GM12878 (cell line): ENCODE data around the gene NUCB1. TPM values are rescaled to one million over a fixed set of nuclear protein-coding genes. Genes with fewer than 3 reads are reported as not detected.

Experiments
- ATAC-seq: fragments of 200-7000 bp; cut with Tn5 transposase; 3 replicates; pipeline ENCODE4 v1.9.1; 2020; ENCODE audit warnings: mild to moderate bottlenecking, moderate library complexity
- BruUV-seq: library from RNA; stranded (reverse); fragments of 400-500 nt; replicated peaks from 2 replicates; lab custom pipeline; 2021; lab: Mats Ljungman, UMichigan
- CTCF ChIA-PET: fragments of 300-600 bp; sonication (Branson Sonifier 250); formaldehyde crosslinking; extraction: SDS; loops from one replicate; lab custom pipeline; 2021; ENCODE audit warnings: inconsistent platforms; lab: Yijun Ruan, JAX
- POLR2A ChIA-PET: fragments of 350-600 bp; formaldehyde crosslinking; extraction: SDS; loops from one replicate; lab custom pipeline; 2021; ENCODE audit warnings: inconsistent platforms; lab: Charles Lee
- RAD21 ChIA-PET: fragments of 300-600 bp; sonication (Branson Sonifier 250); formaldehyde crosslinking; loops from one replicate; lab custom pipeline; 2023; ENCODE audit warnings: antibody characterized with exemption; ENCODE audit not compliant: unreplicated experiment; lab: Charles Lee
- SMC1A ChIA-PET: fragments of 300-600 bp; sonication (Branson Sonifier 250); formaldehyde crosslinking; loops from one replicate; lab custom pipeline; 2023; ENCODE audit not compliant: unreplicated experiment, uncharacterized antibody; lab: Charles Lee
- DNase-seq: peaks from one replicate; pipeline ENCODE4 v3.0.0-alpha.2; 2011; ENCODE audit warnings: low read depth, low spot score
- FAIRE-seq: peaks from 3 replicates; lab custom pipeline; 2011; peaks lifted over from hg19 to GRCh38; lab: Jason Lieb, UNC
- H2AFZ ChIP-seq: 2 replicates; pipeline ENCODE4 v1.6.0; 2011; ENCODE audit warnings: low read depth, low read length, control low read depth; ENCODE audit not compliant: control insufficient read depth
- H3K27ac ChIP-seq: 2 replicates; pipeline ENCODE4 v1.5.1; 2011; ENCODE audit warnings: control low read depth; ENCODE audit not compliant: control insufficient read depth, insufficient read depth
- H3K27me3 ChIP-seq, 2 experiments: replicated peaks in 1 of 2; 2 replicates each; pipeline versions ENCODE4 v1.6.0 to v1.6.1; 2011; ENCODE audit warnings: low read length in 1 of 2; ENCODE audit not compliant: control insufficient read depth in 2 of 2, insufficient read depth in 2 of 2
- H3K36me3 ChIP-seq, 2 experiments: 2 replicates each; pipeline ENCODE4 v1.5.1; 2011; ENCODE audit warnings: low read length in 1 of 2; ENCODE audit not compliant: control insufficient read depth in 2 of 2, insufficient read depth in 2 of 2
- H3K4me1 ChIP-seq: 2 replicates; pipeline ENCODE4 v1.6.1; 2011; ENCODE audit warnings: mild to moderate bottlenecking, low read length, moderate library complexity, mixed read lengths; ENCODE audit not compliant: control insufficient read depth, insufficient read depth
- H3K4me2 ChIP-seq: 2 replicates; pipeline ENCODE4 v1.6.0; 2011; ENCODE audit warnings: control low read depth; ENCODE audit not compliant: control insufficient read depth, insufficient read depth
- H3K4me3 ChIP-seq: fragments of 200-600 bp; sonication (generic); 2 replicates; pipeline ENCODE4 v1.5.1; 2016
- H3K79me2 ChIP-seq: 2 replicates; pipeline ENCODE4 v1.6.0; 2011; ENCODE audit warnings: low read length; ENCODE audit not compliant: control insufficient read depth, insufficient read depth
- H3K9ac ChIP-seq: 2 replicates; pipeline ENCODE4 v1.8.0; 2011; ENCODE audit warnings: low read length, control low read depth, mixed read lengths; ENCODE audit not compliant: control insufficient read depth, insufficient read depth
- H3K9me3 ChIP-seq: replicated peaks from 3 replicates; pipeline ENCODE4 v1.5.1; 2011; ENCODE audit warnings: mild to moderate bottlenecking, low read length; ENCODE audit not compliant: control insufficient read depth, insufficient read depth
- H4K20me1 ChIP-seq: 2 replicates; pipeline ENCODE4 v1.6.0; 2011; ENCODE audit not compliant: control insufficient read depth, insufficient read depth
- CBX5 ChIP-seq: sonication (generic); IDR thresholded peaks from 2 replicates; pipeline ENCODE4 v1.6.1; 2016; ENCODE audit warnings: low read depth, moderate library complexity, mild to moderate bottlenecking, inconsistent platforms
- CHD2 ChIP-seq: IDR thresholded peaks from 2 replicates; pipeline ENCODE4 v1.6.1; 2011; ENCODE audit warnings: low read depth, low read length, improper control_type of control experiment, borderline replicate concordance
- EZH2 ChIP-seq: IDR thresholded peaks from 2 replicates; pipeline ENCODE4 v1.6.1; 2012; ENCODE audit warnings: low read depth, mild to moderate bottlenecking, control low read depth, inconsistent platforms, low read length, borderline replicate concordance; ENCODE audit not compliant: control insufficient read depth
- FOXM1 ChIP-seq: IDR thresholded peaks from 2 replicates; pipeline ENCODE4 v1.6.1; 2012; ENCODE audit warnings: low read depth, mild to moderate bottlenecking, inconsistent platforms, low read length, moderate library complexity
- IRF4 ChIP-seq: IDR thresholded peaks from 2 replicates; pipeline ENCODE4 v1.6.1; 2011; ENCODE audit warnings: low read depth, low read length
- NFYB ChIP-seq: IDR thresholded peaks from 2 replicates; pipeline ENCODE4 v1.6.1; 2011; ENCODE audit warnings: low read depth, mild to moderate bottlenecking, low read length, improper control_type of control experiment, moderate library complexity; ENCODE audit not compliant: insufficient read depth
- PRDM15 ChIP-seq: fragments of 450-650 bp; formaldehyde crosslinking; IDR thresholded peaks from 2 replicates; pipeline ENCODE4 v1.4.0; 2020; ENCODE audit warnings: mild to moderate bottlenecking, moderate library complexity
- RELA ChIP-seq: fragments of 450-650 bp; IDR thresholded peaks from 2 replicates; pipeline ENCODE4 v1.8.0; 2014; ENCODE audit warnings: borderline replicate concordance; ENCODE audit not compliant: partially characterized antibody
- SKIL ChIP-seq: fragments of 450-650 bp; IDR thresholded peaks from 2 replicates; pipeline ENCODE4 v1.6.1; 2017; ENCODE audit warnings: mild to moderate bottlenecking, low read depth, inconsistent platforms; ENCODE audit not compliant: poor library complexity, severe bottlenecking
- SPI1 ChIP-seq: IDR thresholded peaks from 2 replicates; pipeline ENCODE4 v1.6.1; 2011; ENCODE audit warnings: low read depth, mild to moderate bottlenecking, low read length, moderate library complexity, borderline replicate concordance; ENCODE audit not compliant: insufficient read depth
- USF1 ChIP-seq: IDR thresholded peaks from 2 replicates; pipeline ENCODE4 v1.6.1; 2011; ENCODE audit warnings: borderline replicate concordance, low read depth, mild to moderate bottlenecking, moderate library complexity, mixed read lengths, low read length; ENCODE audit not compliant: insufficient read depth; ENCODE audit errors: extremely low read length
- ZSCAN29 ChIP-seq: fragments of 450-650 bp; IDR thresholded peaks from 2 replicates; pipeline ENCODE4 v1.6.1; 2017; ENCODE audit warnings: mild to moderate bottlenecking, moderate library complexity
- WGBS: methylation state at CpG from one replicate; pipeline ENCODE4 v1.1.6; 2016; ENCODE audit warnings: low lambda C conversion rate; ENCODE audit not compliant: insufficient replicate concordance, insufficient coverage; ENCODE audit errors: missing lambda C conversion rate; 5-methylcytosine and 5-hydroxymethylcytosine counted together
- in situ Hi-C: fragments of 300-500 bp; cut with MboI; formaldehyde crosslinking; loops from 9 replicates; pipeline ENCODE4 v1.14.3; 2018; ENCODE audit warnings: mixed read lengths
- intact Hi-C: fragments of 100-400 bp; cut with micrococcal nuclease; formaldehyde crosslinking; loops from one replicate; pipeline ENCODE4 v1.14.2; 2022; ENCODE audit not compliant: unreplicated experiment
- polyA plus RNA-seq, 11 experiments: library from polyadenylated mRNA; depleted of rRNA in 4 of 11; unstranded in 6 of 11; stranded (reverse) in 5 of 11; fragments of >200 nt; fragmentation: Nextera tagmentation in 4 of 11; fragmentation: Illumina TruSeq in 1 of 11; extraction: Ambion mirVana in 4 of 11; extraction: Trizol in 1 of 11; gene quantifications; 1 replicate in 1 of 11; 2 replicates in 10 of 11; pipeline versions ENCODE4 v1.2.1 to v1.2.3, GENCODE V29; 2011 to 2016; ENCODE audit warnings: inconsistent platforms in 2 of 11, missing spikeins in 2 of 11, low read depth in 1 of 11
- total RNA-seq, 4 experiments: library from RNA; depleted of rRNA in 3 of 4; stranded (reverse); fragments of >200 nt in 3 of 4; fragmentation: Illumina TruSeq in 1 of 4; extraction: Trizol in 1 of 4; gene quantifications; 2 replicates each; pipeline versions ENCODE4 v1.2.1 to v1.2.3, GENCODE V29; 2013 to 2021

Gene NUCB1
- total and polyA plus RNA-seq, 10 of the 15 experiments (the other 5 are each of a cell fraction or from before 2014, with no cell fraction given): 1.8 to 112 (median 44.5) TPM

DNA sequence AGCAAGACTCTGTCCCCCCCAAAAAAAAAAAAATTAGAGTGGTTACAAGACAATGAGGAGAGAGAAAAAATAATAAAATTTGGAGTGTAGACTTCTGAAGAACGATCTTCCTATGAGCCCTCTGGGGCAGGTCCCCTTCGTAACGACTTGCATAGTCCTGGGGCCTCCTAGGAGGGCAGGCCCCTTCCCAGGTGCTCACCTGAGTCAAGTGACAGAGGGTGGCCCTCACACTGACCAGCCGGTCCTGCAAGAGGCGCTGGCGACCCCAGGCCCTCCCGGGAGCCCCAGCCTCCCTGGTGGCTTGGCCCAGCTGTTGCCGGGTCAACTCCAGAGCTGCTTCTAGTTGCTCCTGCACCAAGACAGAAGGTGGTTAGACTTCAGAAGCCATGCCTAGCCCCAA is 46.6 kb upstream of the NUCB1 start:
- CTCF ChIA-PET: interaction anchor here (5.0 kb wide), 1 partner anchor 11 kb away, joined by 39 read pairs; no protein-coding TSS in a partner anchor
- H3K4me2 ChIP-seq: no peak overlapping the region
- no peak overlapping the region for H3K27ac ChIP-seq
- H3K4me3 ChIP-seq: no peak overlapping the region
- in situ Hi-C loops (no loop called here), intact Hi-C loops (no loop called here)
- DNase-seq (no peak), ATAC-seq (no peak)
- H4K20me1 ChIP-seq: no peaks in the 10 kb centered on the region
- H2AFZ ChIP-seq: no peak overlapping the region
- no peaks in the 10 kb centered on the region for H3K79me2 ChIP-seq
- no peaks in the 10 kb centered on the region for H3K27me3 ChIP-seq
- H3K9me3 ChIP-seq: no peaks in the 10 kb centered on the region
- BruUV-seq: no TSS peak
- WGBS: 60% methylated on average over 8 of the region's 8 CpGs
- no peaks in the 10 kb centered on the region for H3K36me3 ChIP-seq
- no peak for TF ChIP-seq CBX5
- no peak for TF ChIP-seq EZH2
- no peak for TF ChIP-seq NFYB
- TF ChIP-seq CHD2: no peak
- TF ChIP-seq SKIL: no peak
- TF ChIP-seq FOXM1: no peak
- TF ChIP-seq USF1: no peak
- no peak for TF ChIP-seq PRDM15 (CRISPR knock-in tag)
- no peak for TF ChIP-seq IRF4
- no peak for TF ChIP-seq RELA
- no peak for TF ChIP-seq SPI1
- no peak for TF ChIP-seq ZSCAN29
- TF ChIP-seq, all 136 proteins: peak for 0
- FAIRE-seq: no peak
- ChIA-PET POLR2A (no interaction called here), SMC1A (interaction anchor here (1.0 to 1.1 kb wide), 2 partner anchors 9 to 11 kb away, joined by 4 to 5 read pairs; no protein-coding TSS in a partner anchor), RAD21 (no interaction called here)
- H3K9ac ChIP-seq: no peak overlapping the region
- H3K4me1 ChIP-seq: peaks cover 7% of the 10 kb centered on the region
